A549 (cell line): ENCODE results near the gene SYNGR4. TPM values are rescaled to one million over a fixed set of nuclear protein-coding genes. Genes with fewer than 3 reads are reported as not detected.

Experiments
- ATAC-seq, 2 experiments: fragments of 200-7000 bp in 1 of 2; fragments of >200 bp in 1 of 2; cut with Nextera tagmentation in 1 of 2; cut with Tn5 transposase in 1 of 2; 3 replicates each; pipeline versions ENCODE4 v1.8.0 to v1.9.1; 2018 to 2020; ENCODE audit warnings: mild to moderate bottlenecking in 1 of 2, moderate library complexity in 1 of 2
- CTCF ChIA-PET: fragments of 300-600 bp; sonication (Branson Sonifier 250); formaldehyde crosslinking; extraction: SDS; loops from one replicate; lab custom pipeline; 2021; ENCODE audit warnings: antibody characterized with exemption, inconsistent platforms; lab: Yijun Ruan, JAX
- POLR2A ChIA-PET: fragments of 350-600 bp; formaldehyde crosslinking; extraction: SDS; loops from one replicate; lab custom pipeline; 2021; ENCODE audit warnings: antibody characterized with exemption, inconsistent platforms; lab: Yijun Ruan, JAX
- DNase-seq, 2 experiments: peaks; one replicate each; pipeline versions ENCODE4 v3.0.0 to v3.0.0-alpha.2; 2011 to 2016; ENCODE audit warnings: low read depth in 1 of 2, low spot score in 1 of 2
- FAIRE-seq: peaks from 2 replicates; lab custom pipeline; 2011; peaks lifted over from hg19 to GRCh38; lab: Jason Lieb, UNC
- H3K27ac ChIP-seq, 2 experiments: fragments of >200 bp; sonication (Bioruptor Twin); formaldehyde crosslinking; 3 replicates each; pipeline ENCODE4 v1.5.1; 2016 to 2017
- H3K4me1 ChIP-seq: fragments of >200 bp; sonication (Bioruptor Twin); formaldehyde crosslinking; 3 replicates; pipeline ENCODE4 v1.6.1; 2016
- H3K4me2 ChIP-seq: fragments of >200 bp; sonication (Bioruptor Twin); formaldehyde crosslinking; 3 replicates; pipeline ENCODE4 v1.6.1; 2016
- H3K4me3 ChIP-seq: fragments of >200 bp; sonication (Bioruptor Twin); formaldehyde crosslinking; 3 replicates; pipeline ENCODE4 v1.5.1; 2016
- H3K9me3 ChIP-seq: fragments of >200 bp; sonication (Bioruptor Twin); formaldehyde crosslinking; 3 replicates; pipeline ENCODE4 v1.6.1; 2016
- CEBPB ChIP-seq, 2 experiments: fragments of >200 bp in 1 of 2; sonication (Bioruptor Twin) in 1 of 2; formaldehyde crosslinking in 1 of 2; IDR thresholded peaks; 2 replicates each; pipeline ENCODE4 v1.6.1; 2012 to 2016
- FOSL2 ChIP-seq, 2 experiments: fragments of 450-650 bp in 1 of 2; fragments of >200 bp in 1 of 2; sonication (Bioruptor Twin) in 1 of 2; formaldehyde crosslinking; IDR thresholded peaks; 2 replicates each; pipeline versions ENCODE4 v1.5.0 to v1.6.1; 2016 to 2020; ENCODE audit warnings: mild to moderate bottlenecking in 1 of 2, moderate library complexity in 1 of 2
- HOXA7 ChIP-seq: fragments of 250-450 bp; sonication (Bioruptor Pico); IDR thresholded peaks from 2 replicates; pipeline ENCODE4 v1.5.0; 2020; ENCODE audit warnings: mild to moderate bottlenecking, moderate library complexity
- HOXB5 ChIP-seq: fragments of 250-450 bp; sonication (Bioruptor Pico); IDR thresholded peaks from 2 replicates; pipeline ENCODE4 v1.5.0; 2020; ENCODE audit warnings: mild to moderate bottlenecking, moderate library complexity
- KDM1A ChIP-seq: fragments of 200-600 bp; sonication (generic); IDR thresholded peaks from 2 replicates; pipeline ENCODE4 v1.6.1; 2016; ENCODE audit warnings: low read depth, mild to moderate bottlenecking
- MAX ChIP-seq: IDR thresholded peaks from 2 replicates; pipeline ENCODE4 v1.6.1; 2012
- NPAS2 ChIP-seq: fragments of 250-450 bp; sonication (Bioruptor Pico); IDR thresholded peaks from 2 replicates; pipeline ENCODE4 v1.8.0; 2022; ENCODE audit warnings: mild to moderate bottlenecking, moderate library complexity, borderline replicate concordance
- PHF8 ChIP-seq: fragments of 200-600 bp; sonication (generic); IDR thresholded peaks from 2 replicates; pipeline ENCODE4 v1.6.1; 2016; ENCODE audit warnings: low read depth, mild to moderate bottlenecking, antibody characterized with exemption, moderate library complexity, borderline replicate concordance
- POLR2A ChIP-seq: IDR thresholded peaks from 2 replicates; pipeline ENCODE4 v1.6.1; 2012; ENCODE audit warnings: mild to moderate bottlenecking, low read length
- POLR2AphosphoS2 ChIP-seq: conservative IDR thresholded peaks from 2 replicates; pipeline ENCODE4 v1.6.1; 2012; ENCODE audit warnings: low read length, improper control_type of control experiment, inconsistent platforms
- RAD21 ChIP-seq, 2 experiments: fragments of >200 bp in 1 of 2; sonication (Bioruptor Twin) in 1 of 2; formaldehyde crosslinking in 1 of 2; IDR thresholded peaks in 1 of 2; conservative IDR thresholded peaks in 1 of 2; 2 replicates in 1 of 2; 3 replicates in 1 of 2; pipeline ENCODE4 v1.6.1; 2012 to 2018; ENCODE audit warnings: inconsistent platforms in 1 of 2
- ZC3H11A ChIP-seq: fragments of 450-650 bp; IDR thresholded peaks from 2 replicates; pipeline ENCODE4 v1.6.1; 2014; ENCODE audit warnings: antibody characterized with exemption, mild to moderate bottlenecking
- ZFP36 ChIP-seq: fragments of 450-650 bp; IDR thresholded peaks from 2 replicates; pipeline ENCODE4 v1.6.1; 2014; ENCODE audit warnings: borderline replicate concordance; ENCODE audit not compliant: partially characterized antibody
- ZNF302 ChIP-seq: fragments of 250-450 bp; sonication (Bioruptor Pico); IDR thresholded peaks from 2 replicates; pipeline ENCODE4 v1.9.0; 2021; ENCODE audit warnings: inconsistent platforms, mild to moderate bottlenecking, moderate library complexity
- ZSCAN20 ChIP-seq: fragments of 250-450 bp; sonication (Bioruptor Pico); IDR thresholded peaks from 2 replicates; pipeline ENCODE4 v1.8.0; 2022; ENCODE audit warnings: mild to moderate bottlenecking, moderate library complexity
- WGBS: methylation state at CpG from one replicate; pipeline ENCODE4 v1.1.6; 2017; ENCODE audit errors: missing lambda C conversion rate; 5-methylcytosine and 5-hydroxymethylcytosine counted together
- polyA plus RNA-seq, 4 experiments: library from polyadenylated mRNA; depleted of rRNA in 3 of 4; stranded (reverse); fragments of >200 nt; fragmentation: RNase III in 1 of 4; extraction: RNeasy Plus Mini Kit Qiagen cat#74134 plus additional on column Dnase treatment in 1 of 4; gene quantifications; 2 replicates in 3 of 4; 3 replicates in 1 of 4; pipeline ENCODE4 v1.2.3, GENCODE V29; 2011 to 2017
- TF ChIP-seq, protein P1 (sequence below): IDR thresholded peaks from 2 replicates; pipeline ENCODE4 v1.6.1; 2012
- TF ChIP-seq, protein P2 (sequence below): IDR thresholded peaks from 2 replicates; pipeline ENCODE4 v1.6.1; 2012; ENCODE audit warnings: low read depth, borderline replicate concordance

SYNGR4 gene
- polyA plus RNA-seq, 2 of the 4 experiments (the other 2 are of a cell fraction), result 2.3 to 4.4 TPM

- no peak overlapping the region for H3K4me3 ChIP-seq
- ChIA-PET POLR2A (no interaction called here), CTCF (interaction anchor here (0.7 to 8.2 kb wide), 7 partner anchors 8 to 178 kb away, joined by 3 to 41 read pairs (median 3); partner anchors contain the start of gene KDELR1)
- no peak for FAIRE-seq
- peak in 1 of 2 experiments; percentile 67 for DNase-seq
- no peak overlapping the region for H3K27ac ChIP-seq
- H3K4me2 ChIP-seq, result no peak overlapping the region
- 0 out of 4 replicates have a peak, but pooled peaks of 1 of the 2 experiments have one; percentile 3 for TF ChIP-seq CEBPB (IDR thresholded peaks at IDR 0.05)
- no peak for TF ChIP-seq HOXB5 (CRISPR knock-in tag)
- peak in 1 of 2 experiments; percentile 27; a peak in 3 of 6 replicates for ATAC-seq
- H3K9me3 ChIP-seq, result no peaks in the 10 kb centered on the region
- no peaks in the 10 kb centered on the region for H3K4me1 ChIP-seq
- WGBS, result 80% methylated on average over 13 of the region's 13 CpGs
Measured at GRCh38 chr19:48405850-48406249, 41.7 kb downstream of the SYNGR4 start.

GRCh38 chr19:48413879-48414587 lies 49.9 kb downstream of the SYNGR4 start:
- peak; percentile 35 to 65; a peak in 4 of 6 replicates for ATAC-seq
- Histone ChIP-seq H3K4me2 (peak overlapping the region; percentile 33), H3K4me3 (no peak overlapping the region), H3K27ac (peak overlapping the region; percentile 27 to 77; a peak in 4 of 6 replicates), H3K4me1 (peaks cover 13% of the 10 kb centered on the region), H3K9me3 (no peaks in the 10 kb centered on the region)
- DNase-seq, result peak in 1 of 2 experiments; percentile 76
- no peak for FAIRE-seq
- WGBS, result 79% methylated on average over 24 of the region's 24 CpGs
- ChIA-PET CTCF (interaction anchor here (0.6 to 2.5 kb wide), 7 partner anchors 8 to 195 kb away, joined by 3 to 8 read pairs (median 4); partner anchors contain the start of genes GRWD1 and KDELR1), POLR2A (interaction anchor here (0.9 to 1.2 kb wide), 2 partner anchors 14 to 31 kb away, joined by 3 read pairs; no protein-coding TSS in a partner anchor)
- no peak for TF ChIP-seq FOSL2 (IDR thresholded peaks at IDR 0.05)
- TF ChIP-seq FOSL2 (CRISPR knock-in tag; IDR thresholded peaks at IDR 0.05), result peak; percentile 60
- TF ChIP-seq ZC3H11A, result no peak

- Histone ChIP-seq H3K9me3 (no peaks in the 10 kb centered on the region), H3K4me1 (peaks cover 13% of the 10 kb centered on the region), H3K4me2 (no peak overlapping the region), H3K27ac (no peak overlapping the region)
- no peak for FAIRE-seq
- TF ChIP-seq ZC3H11A (no peak), NPAS2 (CRISPR knock-in tag) (no peak), POLR2AphosphoS2 (no peak), ZFP36 (no peak), MAX (no peak), KDM1A (no peak), POLR2A (no peak)
- TF ChIP-seq, protein P1, sequence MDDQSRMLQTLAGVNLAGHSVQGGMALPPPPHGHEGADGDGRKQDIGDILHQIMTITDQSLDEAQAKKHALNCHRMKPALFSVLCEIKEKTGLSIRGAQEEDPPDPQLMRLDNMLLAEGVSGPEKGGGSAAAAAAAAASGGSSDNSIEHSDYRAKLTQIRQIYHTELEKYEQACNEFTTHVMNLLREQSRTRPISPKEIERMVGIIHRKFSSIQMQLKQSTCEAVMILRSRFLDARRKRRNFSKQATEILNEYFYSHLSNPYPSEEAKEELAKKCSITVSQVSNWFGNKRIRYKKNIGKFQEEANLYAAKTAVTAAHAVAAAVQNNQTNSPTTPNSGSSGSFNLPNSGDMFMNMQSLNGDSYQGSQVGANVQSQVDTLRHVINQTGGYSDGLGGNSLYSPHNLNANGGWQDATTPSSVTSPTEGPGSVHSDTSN, result no peak
- TF ChIP-seq, protein P2, sequence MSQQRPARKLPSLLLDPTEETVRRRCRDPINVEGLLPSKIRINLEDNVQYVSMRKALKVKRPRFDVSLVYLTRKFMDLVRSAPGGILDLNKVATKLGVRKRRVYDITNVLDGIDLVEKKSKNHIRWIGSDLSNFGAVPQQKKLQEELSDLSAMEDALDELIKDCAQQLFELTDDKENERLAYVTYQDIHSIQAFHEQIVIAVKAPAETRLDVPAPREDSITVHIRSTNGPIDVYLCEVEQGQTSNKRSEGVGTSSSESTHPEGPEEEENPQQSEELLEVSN, result no peak
- TF ChIP-seq, all 56 proteins: peak for 0
- ATAC-seq, result peak; percentile 55 to 78
- peak in 1 of 2 experiments; percentile 93 for DNase-seq
- POLR2A ChIA-PET, result no interaction called here
- WGBS, result 75% methylated on average over 8 of the region's 14 CpGs
- CTCF ChIA-PET, result interaction anchor here (1.6 to 3.3 kb wide), 3 partner anchors 24 to 193 kb away, joined by 5 to 21 read pairs (median 8); partner anchors contain the start of genes GRWD1 and KDELR1
- no peak overlapping the region for H3K4me3 ChIP-seq
Measured at GRCh38 chr19:48415395-48415794, 51.2 kb downstream of the SYNGR4 start.

DNA sequence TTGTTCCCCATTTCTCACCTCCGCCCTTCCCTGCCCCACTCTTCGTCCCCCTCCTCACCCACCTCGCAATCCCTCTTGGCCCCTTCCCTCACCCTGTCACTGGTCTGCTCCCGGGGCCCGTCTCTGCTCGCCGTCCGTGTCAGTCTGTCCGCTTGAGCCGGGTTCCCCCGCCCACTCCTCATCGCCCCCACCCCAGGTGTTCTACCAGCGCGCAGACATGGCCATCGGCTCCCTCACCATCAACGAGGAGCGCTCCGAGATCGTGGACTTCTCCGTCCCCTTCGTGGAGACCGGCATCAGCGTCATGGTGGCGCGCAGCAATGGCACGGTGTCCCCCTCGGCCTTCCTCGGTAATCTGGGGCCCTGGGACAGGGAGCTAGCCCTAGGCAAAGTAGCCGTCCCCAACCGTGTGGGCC lies 51.6 kb downstream of the SYNGR4 start:
- ChIA-PET CTCF (interaction anchor here (0.8 to 3.3 kb wide), 3 partner anchors 24 to 168 kb away, joined by 3 to 21 read pairs (median 3); partner anchors contain the start of genes GRWD1 and KDELR1), POLR2A (no interaction called here)
- Histone ChIP-seq H3K9me3 (no peaks in the 10 kb centered on the region), H3K4me2 (no peak overlapping the region), H3K27ac (no peak overlapping the region), H3K4me3 (no peak overlapping the region), H3K4me1 (peaks cover 13% of the 10 kb centered on the region)
- ATAC-seq (no peak), DNase-seq (no peak), FAIRE-seq (no peak)
- TF ChIP-seq ZNF302 (CRISPR knock-in tag) (no peak), ZSCAN20 (CRISPR knock-in tag) (no peak), HOXA7 (CRISPR knock-in tag) (no peak), PHF8 (no peak), RAD21 (conservative IDR thresholded peaks at IDR 0.05 in 1 of 2, IDR thresholded peaks at IDR 0.05 in 1 of 2) (no peak)
- 97% methylated on average over 30 of the region's 30 CpGs for WGBS
